Common myeloid progenitor, CD34-positive (primary cell): ENCODE results near the gene C11orf98.

Source experiments
- CTCF ChIA-PET: fragments of 350-600 bp; sonication (Branson Sonifier 250); formaldehyde crosslinking; loops from one replicate; lab custom pipeline; 2021; ENCODE audit warnings: antibody characterized with exemption; lab: Charles Lee
- POLR2A ChIA-PET: fragments of 350-600 bp; sonication (Branson Sonifier 250); formaldehyde crosslinking; loops from one replicate; lab custom pipeline; 2021; ENCODE audit warnings: antibody characterized with exemption; lab: Charles Lee
- DNase-seq, 3 donors: peaks; one replicate each; pipeline versions ENCODE4 v3.0.0 to v3.0.0-alpha.2; 2013
- H3K27ac ChIP-seq, 2 experiments: 1 replicate in 1 of 2; 2 replicates in 1 of 2; pipeline ENCODE4 v1.7.0; 2013; ENCODE audit warnings: inconsistent platforms in 2 of 2, low read length in 2 of 2, mild to moderate bottlenecking in 2 of 2, low read depth in 1 of 2, moderate library complexity in 1 of 2; ENCODE audit not compliant: severe bottlenecking in 2 of 2, insufficient read depth in 1 of 2, poor library complexity in 1 of 2
- H3K27me3 ChIP-seq, 5 experiments: replicated peaks in 2 of 5; 1 replicate in 3 of 5; 2 replicates in 2 of 5; pipeline versions ENCODE4 v1.6.1 to v1.7.0; 2013; ENCODE audit warnings: low read length in 4 of 5, mild to moderate bottlenecking in 2 of 5, moderate library complexity in 2 of 5, inconsistent platforms in 1 of 5; ENCODE audit not compliant: insufficient read depth in 5 of 5, control insufficient read depth in 4 of 5
- H3K36me3 ChIP-seq, 4 experiments: 1 replicate in 2 of 4; 2 replicates in 2 of 4; pipeline versions ENCODE4 v1.6.1 to v1.7.0; 2013; ENCODE audit warnings: low read length in 3 of 4, control low read depth in 1 of 4, mild to moderate bottlenecking in 1 of 4; ENCODE audit not compliant: control insufficient read depth in 4 of 4, insufficient read depth in 4 of 4
- H3K4me1 ChIP-seq, 4 experiments: 1 replicate in 3 of 4; 2 replicates in 1 of 4; pipeline versions ENCODE4 v1.6.1 to v1.7.1; 2013; ENCODE audit warnings: low read length in 3 of 4, mild to moderate bottlenecking in 3 of 4, control low read depth in 1 of 4, inconsistent platforms in 1 of 4, moderate library complexity in 1 of 4; ENCODE audit not compliant: control insufficient read depth in 4 of 4, insufficient read depth in 4 of 4; ENCODE audit errors: control extremely low read depth in 1 of 4
- H3K4me3 ChIP-seq, 7 experiments: 1 replicate in 4 of 7; 2 replicates in 3 of 7; pipeline versions ENCODE4 v1.5.1 to v1.7.0; 2013; ENCODE audit warnings: mild to moderate bottlenecking in 7 of 7, low read length in 6 of 7, moderate library complexity in 6 of 7, inconsistent platforms in 2 of 7, low read depth in 2 of 7, control low read depth in 1 of 7; ENCODE audit not compliant: insufficient read depth in 4 of 7, control insufficient read depth in 1 of 7; ENCODE audit errors: extremely low read depth in 1 of 7
- H3K9me3 ChIP-seq, 5 experiments: 1 replicate in 4 of 5; 2 replicates in 1 of 5; pipeline versions ENCODE4 v1.6.1 to v1.7.1; 2013; ENCODE audit warnings: low read length in 4 of 5, mild to moderate bottlenecking in 2 of 5, inconsistent platforms in 1 of 5, low read depth in 1 of 5, moderate library complexity in 1 of 5; ENCODE audit not compliant: control insufficient read depth in 4 of 5, insufficient read depth in 2 of 5; ENCODE audit errors: control extremely low read depth in 1 of 5
- WGBS: methylation state at CpG from one replicate; pipeline ENCODE4 v1.1.5; 2013; ENCODE audit not compliant: insufficient coverage; 5-methylcytosine and 5-hydroxymethylcytosine counted together

The C11orf98 gene

GRCh38 chr11:62687508-62688396 is 22.7 kb upstream of the C11orf98 start:
- WGBS: 40% methylated on average over 66 of the region's 74 CpGs
- H3K36me3 ChIP-seq: peaks cover 3 to 31% (median 20%) of the 10 kb centered on the region in 4 experiments
- no peak overlapping the region for H3K27ac ChIP-seq
- peaks cover 0 to 12% (median 5%) of the 10 kb centered on the region in 4 experiments for H3K4me1 ChIP-seq
- H3K4me3 ChIP-seq: peak overlapping the region in 3 of 7 experiments; percentile 19 to 60 (median 53)
- CTCF ChIA-PET: interaction anchor here (0.9 to 1.3 kb wide), 5 partner anchors 13 to 76 kb away, joined by 3 to 4 read pairs (median 3); partner anchors contain the start of gene ZBTB3
- peak in 1 of 3 donors; percentile 27 for DNase-seq
- POLR2A ChIA-PET: interaction anchor here (0.6 to 1.1 kb wide), 2 partner anchors 16 to 261 kb away, joined by 3 to 5 read pairs; partner anchors contain the start of genes LBHD1 and UQCC3
- H3K27me3 ChIP-seq: peaks cover 0 to 20% (median 2%) of the 10 kb centered on the region in 5 experiments
- H3K9me3 ChIP-seq: no peaks in the 10 kb centered on the region

GRCh38 chr11:62682518-62682917 is 17.5 kb upstream of the C11orf98 start:
- Histone ChIP-seq H3K36me3 (peaks cover 0 to 7% (median 3%) of the 10 kb centered on the region in 4 experiments), H3K27ac (no peak overlapping the region), H3K9me3 (no peaks in the 10 kb centered on the region), H3K4me1 (peaks cover 2 to 28% (median 16%) of the 10 kb centered on the region in 4 experiments), H3K27me3 (peaks cover 0 to 8% (median 0%) of the 10 kb centered on the region in 5 experiments), H3K4me3 (no peak overlapping the region)
- 94% methylated on average over 6 of the region's 7 CpGs for whole genome bisulfite sequencing
- DNase-seq: no peak
- ChIA-PET CTCF (interaction anchor here (2.9 to 3.3 kb wide), 2 partner anchors 10 to 41 kb away, joined by 9 to 98 read pairs; partner anchors contain the start of gene LRRN4CL), POLR2A (interaction anchor here (0.6 kb wide), 1 partner anchor 10 kb away, joined by 3 read pairs; the partner anchor contains the start of gene LBHD1)

GRCh38 chr11:62680825-62681240 is 15.8 kb upstream of the C11orf98 start:
- Histone ChIP-seq H3K27me3 (no peaks in the 10 kb centered on the region), H3K9me3 (no peaks in the 10 kb centered on the region), H3K27ac (peak overlapping the region in 1 of 2 experiments; percentile 34), H3K36me3 (peaks cover 2 to 20% (median 18%) of the 10 kb centered on the region in 4 experiments), H3K4me3 (peak overlapping the region in 1 of 7 experiments; percentile 23), H3K4me1 (peaks cover 2 to 26% (median 16%) of the 10 kb centered on the region in 4 experiments)
- POLR2A ChIA-PET: interaction anchor here (1.3 to 2.0 kb wide), 4 partner anchors 9 to 89 kb away, joined by 4 to 8 read pairs (median 6); partner anchors contain the start of genes GANAB, LBHD1, TUT1 and UQCC3
- CTCF ChIA-PET: interaction anchor here (0.7 to 3.3 kb wide), 25 partner anchors 9 to 256 kb away, joined by 3 to 98 read pairs (median 4); partner anchors contain the start of genes BSCL2, C11orf98, CSKMT and EML3
- peak; percentile 65 to 81 (median 80) for DNase-seq
- WGBS: 34% methylated on average over 3 of the region's 4 CpGs

- ChIA-PET CTCF (interaction anchor here (1.8 to 3.3 kb wide), 6 partner anchors 11 to 32 kb away, joined by 4 to 98 read pairs (median 16); partner anchors contain the start of genes BSCL2, C11orf98, CSKMT and GNG3), POLR2A (interaction anchor here (0.6 to 1.7 kb wide), 2 partner anchors 21 to 88 kb away, joined by 3 to 6 read pairs; partner anchors contain the start of gene TUT1)
- Histone ChIP-seq H3K27me3 (no peaks in the 10 kb centered on the region), H3K36me3 (peaks cover 2 to 25% (median 21%) of the 10 kb centered on the region in 4 experiments), H3K27ac (peak within 1 kb of the TSS; percentile 93 to 96), H3K9me3 (no peaks in the 10 kb centered on the region), H3K4me1 (peaks cover 2 to 26% (median 16%) of the 10 kb centered on the region in 4 experiments), H3K4me3 (peak within 1 kb of the TSS; percentile 71 to 96 (median 90))
- DNase-seq: peak; percentile 90 to 92 (median 90)
- WGBS: 2% methylated on average over 39 of the region's 55 CpGs
Measured at GRCh38 chr11:62678770-62679696, 14.0 kb upstream of the C11orf98 start, which contains the start of gene UBXN1. TSS of gene UBXN1 (minus strand) at chr11:62679073. CDS start at chr11:62678923, 150 bp downstream.

- Histone ChIP-seq H3K9me3 (no peaks in the 10 kb centered on the region), H3K27me3 (no peaks in the 10 kb centered on the region), H3K36me3 (peaks cover 2 to 26% (median 22%) of the 10 kb centered on the region in 4 experiments), H3K4me3 (peak overlapping the region; percentile 71 to 96 (median 90)), H3K27ac (peak overlapping the region; percentile 93 to 96), H3K4me1 (peaks cover 2 to 26% (median 16%) of the 10 kb centered on the region in 4 experiments)
- 18% methylated on average over 8 of the region's 16 CpGs for WGBS
- DNase-seq: no peak
- CTCF ChIA-PET: interaction anchor here (2.0 to 3.2 kb wide), 2 partner anchors 13 to 23 kb away, joined by 4 to 14 read pairs; partner anchors contain the start of genes C11orf98 and CSKMT
- POLR2A ChIA-PET: interaction anchor here (0.6 to 1.7 kb wide), 2 partner anchors 21 to 87 kb away, joined by 3 to 6 read pairs; partner anchors contain the start of gene TUT1
Measured at GRCh38 chr11:62678433-62678769, 13.4 kb upstream of the C11orf98 start.
